Stimulated activated CD4-positive, alpha-beta T cell treated with anti-CD3 and anti-CD28 coated beads, Interleukin-1b, Interleukin-23, amount 100 ng/mL, for 4 hours (primary cell): ENCODE measurements around the gene CTNNA3.

ENCODE experiments used
- DNase-seq, 2 donors: peaks; one replicate each; pipeline ENCODE4 v3.0.0-alpha.2; 2020; ENCODE audit warnings: low read depth in 2 of 2

CTNNA3 gene

GRCh38 chr10:67017218-67017617 lies 678.8 kb downstream of the CTNNA3 start:
- DNase-seq, result no peak

- no peak for DNase-seq
Observed at GRCh38 chr10:67015225-67015624, 680.8 kb downstream of the CTNNA3 start.

- DNase-seq, result no peak
Observed at GRCh38 chr10:67011981-67012380, 684.0 kb downstream of the CTNNA3 start.

GRCh38 chr10:67011480-67011879 lies 684.5 kb downstream of the CTNNA3 start:
- DNase-seq, result no peak

- DNase-seq, result no peak
Observed at GRCh38 chr10:67005981-67006380, 690.0 kb downstream of the CTNNA3 start.

- no peak for DNase-seq
Observed at GRCh38 chr10:67004690-67005089, 691.3 kb downstream of the CTNNA3 start.

GRCh38 chr10:66999762-67000545 lies 696.0 kb downstream of the CTNNA3 start:
- DNase-seq, result no peak

GRCh38 chr10:66996996-66997395 lies 699.0 kb downstream of the CTNNA3 start:
- no peak for DNase-seq

- DNase-seq, result no peak
Observed at GRCh38 chr10:66990143-66990830, 705.7 kb downstream of the CTNNA3 start.

GRCh38 chr10:66983475-66983818 lies 712.5 kb downstream of the CTNNA3 start:
- DNase-seq, result no peak

GRCh38 chr10:66982792-66983474 lies 713.1 kb downstream of the CTNNA3 start:
- no peak for DNase-seq

GRCh38 chr10:66982053-66982420 lies 714.0 kb downstream of the CTNNA3 start:
- DNase-seq, result no peak

GRCh38 chr10:66981361-66982052 lies 714.5 kb downstream of the CTNNA3 start:
- DNase-seq, result no peak

- no peak for DNase-seq
Observed at GRCh38 chr10:66980246-66980815, 715.7 kb downstream of the CTNNA3 start.

GRCh38 chr10:66964946-66965345 lies 731.0 kb downstream of the CTNNA3 start:
- no peak for DNase-seq

- no peak for DNase-seq
Observed at GRCh38 chr10:66958466-66958865, 737.5 kb downstream of the CTNNA3 start.

GRCh38 chr10:66951896-66952295 lies 744.1 kb downstream of the CTNNA3 start:
- DNase-seq, result no peak

- no peak for DNase-seq
Observed at GRCh38 chr10:66943590-66943989, 752.4 kb downstream of the CTNNA3 start.

- DNase-seq, result no peak
Observed at GRCh38 chr10:66942407-66942806, 753.6 kb downstream of the CTNNA3 start.

GRCh38 chr10:66941491-66941890 lies 754.5 kb downstream of the CTNNA3 start:
- DNase-seq, result no peak

- DNase-seq, result no peak
Observed at GRCh38 chr10:66940965-66941364, 755.0 kb downstream of the CTNNA3 start.

GRCh38 chr10:66934711-66935110 lies 761.3 kb downstream of the CTNNA3 start:
- no peak for DNase-seq
